GM23338 (cell line): ENCODE results near the gene CYTH3.

Source experiments
- CREB1 ChIP-seq: fragments of 250-450 bp; sonication (Bioruptor Pico); IDR thresholded peaks from 2 replicates; pipeline ENCODE4 v1.5.0; 2020; ENCODE audit warnings: low read depth, mild to moderate bottlenecking, moderate library complexity
- EZH2 ChIP-seq: fragments of 200-600 bp; sonication (generic); IDR thresholded peaks from one replicate; pipeline ENCODE4 v1.8.0; 2017; ENCODE audit warnings: antibody characterized with exemption, mild to moderate bottlenecking, low read depth; ENCODE audit not compliant: unreplicated experiment
- EZH2phosphoT487 ChIP-seq: fragments of 200-600 bp; sonication (generic); IDR thresholded peaks from one replicate; pipeline ENCODE4 v1.8.1; 2018; ENCODE audit warnings: antibody characterized with exemption; ENCODE audit not compliant: unreplicated experiment
- JUNB ChIP-seq: IDR thresholded peaks from one replicate; pipeline ENCODE4 v1.6.1; 2016; ENCODE audit warnings: antibody characterized with exemption; ENCODE audit not compliant: unreplicated experiment
- NANOG ChIP-seq: IDR thresholded peaks from 2 replicates; pipeline ENCODE4 v1.6.1; 2016; ENCODE audit warnings: antibody characterized with exemption, borderline replicate concordance
- POLR2AphosphoS5 ChIP-seq: IDR thresholded peaks from 2 replicates; pipeline ENCODE4 v1.6.1; 2016; ENCODE audit warnings: antibody characterized with exemption, low read depth
- ZNF114 ChIP-seq: fragments of 250-450 bp; sonication (Bioruptor Pico); IDR thresholded peaks from 2 replicates; pipeline ENCODE4 v1.5.0; 2020; ENCODE audit warnings: mild to moderate bottlenecking, moderate library complexity
- ZNF331 ChIP-seq: fragments of 250-450 bp; sonication (Bioruptor Pico); IDR thresholded peaks from 2 replicates; pipeline ENCODE4 v1.5.0; 2020; ENCODE audit warnings: low read depth, mild to moderate bottlenecking, moderate library complexity
- TF ChIP-seq, protein P1 (sequence below), 2 experiments: fragments of 200-600 bp in 1 of 2; sonication (generic) in 1 of 2; conservative IDR thresholded peaks; 2 replicates each; pipeline versions ENCODE4 v1.5.1 to v1.6.1; 2016 to 2017; ENCODE audit warnings: antibody characterized with exemption in 2 of 2, low read depth in 2 of 2, mild to moderate bottlenecking in 2 of 2, moderate library complexity in 1 of 2
- TF ChIP-seq, protein P2 (sequence below): IDR thresholded peaks from one replicate; pipeline ENCODE4 v1.6.1; 2018; ENCODE audit warnings: antibody characterized with exemption; ENCODE audit not compliant: unreplicated experiment
- TF ChIP-seq, protein P3 (sequence below): fragments of 250-450 bp; sonication (Bioruptor Pico); IDR thresholded peaks from 2 replicates; pipeline ENCODE4 v1.5.0; 2020; ENCODE audit warnings: mild to moderate bottlenecking, moderate library complexity

DNA sequence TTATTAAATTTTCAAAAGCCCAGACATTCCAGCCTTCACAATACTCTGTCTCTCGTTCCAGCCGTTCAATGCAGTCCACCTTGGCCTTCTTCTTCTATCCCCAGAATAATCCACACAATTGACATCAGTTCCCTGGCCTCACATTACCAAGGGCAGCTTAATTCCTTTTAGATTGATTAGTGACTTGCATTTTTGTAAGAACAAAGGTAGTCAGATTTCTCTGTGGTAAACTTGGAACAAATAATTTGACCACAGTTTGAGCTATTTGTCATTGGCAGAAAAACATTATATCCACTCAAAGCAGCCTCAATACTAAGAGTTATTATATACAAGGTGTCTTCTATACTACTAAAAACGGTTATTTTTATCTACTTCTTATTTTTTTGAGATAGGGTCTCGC is 5.1 kb upstream of the CYTH3 start:
- TF ChIP-seq, protein P1, sequence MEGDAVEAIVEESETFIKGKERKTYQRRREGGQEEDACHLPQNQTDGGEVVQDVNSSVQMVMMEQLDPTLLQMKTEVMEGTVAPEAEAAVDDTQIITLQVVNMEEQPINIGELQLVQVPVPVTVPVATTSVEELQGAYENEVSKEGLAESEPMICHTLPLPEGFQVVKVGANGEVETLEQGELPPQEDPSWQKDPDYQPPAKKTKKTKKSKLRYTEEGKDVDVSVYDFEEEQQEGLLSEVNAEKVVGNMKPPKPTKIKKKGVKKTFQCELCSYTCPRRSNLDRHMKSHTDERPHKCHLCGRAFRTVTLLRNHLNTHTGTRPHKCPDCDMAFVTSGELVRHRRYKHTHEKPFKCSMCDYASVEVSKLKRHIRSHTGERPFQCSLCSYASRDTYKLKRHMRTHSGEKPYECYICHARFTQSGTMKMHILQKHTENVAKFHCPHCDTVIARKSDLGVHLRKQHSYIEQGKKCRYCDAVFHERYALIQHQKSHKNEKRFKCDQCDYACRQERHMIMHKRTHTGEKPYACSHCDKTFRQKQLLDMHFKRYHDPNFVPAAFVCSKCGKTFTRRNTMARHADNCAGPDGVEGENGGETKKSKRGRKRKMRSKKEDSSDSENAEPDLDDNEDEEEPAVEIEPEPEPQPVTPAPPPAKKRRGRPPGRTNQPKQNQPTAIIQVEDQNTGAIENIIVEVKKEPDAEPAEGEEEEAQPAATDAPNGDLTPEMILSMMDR (conservative IDR thresholded peaks at IDR 0.05; ENCODE audit: low read depth in 2 of 2), result no peak
- TF ChIP-seq EZH2, result no peak
- no peak for TF ChIP-seq CREB1
- TF ChIP-seq EZH2phosphoT487, result no peak
- TF ChIP-seq POLR2AphosphoS5, result no peak
- TF ChIP-seq, protein P2, sequence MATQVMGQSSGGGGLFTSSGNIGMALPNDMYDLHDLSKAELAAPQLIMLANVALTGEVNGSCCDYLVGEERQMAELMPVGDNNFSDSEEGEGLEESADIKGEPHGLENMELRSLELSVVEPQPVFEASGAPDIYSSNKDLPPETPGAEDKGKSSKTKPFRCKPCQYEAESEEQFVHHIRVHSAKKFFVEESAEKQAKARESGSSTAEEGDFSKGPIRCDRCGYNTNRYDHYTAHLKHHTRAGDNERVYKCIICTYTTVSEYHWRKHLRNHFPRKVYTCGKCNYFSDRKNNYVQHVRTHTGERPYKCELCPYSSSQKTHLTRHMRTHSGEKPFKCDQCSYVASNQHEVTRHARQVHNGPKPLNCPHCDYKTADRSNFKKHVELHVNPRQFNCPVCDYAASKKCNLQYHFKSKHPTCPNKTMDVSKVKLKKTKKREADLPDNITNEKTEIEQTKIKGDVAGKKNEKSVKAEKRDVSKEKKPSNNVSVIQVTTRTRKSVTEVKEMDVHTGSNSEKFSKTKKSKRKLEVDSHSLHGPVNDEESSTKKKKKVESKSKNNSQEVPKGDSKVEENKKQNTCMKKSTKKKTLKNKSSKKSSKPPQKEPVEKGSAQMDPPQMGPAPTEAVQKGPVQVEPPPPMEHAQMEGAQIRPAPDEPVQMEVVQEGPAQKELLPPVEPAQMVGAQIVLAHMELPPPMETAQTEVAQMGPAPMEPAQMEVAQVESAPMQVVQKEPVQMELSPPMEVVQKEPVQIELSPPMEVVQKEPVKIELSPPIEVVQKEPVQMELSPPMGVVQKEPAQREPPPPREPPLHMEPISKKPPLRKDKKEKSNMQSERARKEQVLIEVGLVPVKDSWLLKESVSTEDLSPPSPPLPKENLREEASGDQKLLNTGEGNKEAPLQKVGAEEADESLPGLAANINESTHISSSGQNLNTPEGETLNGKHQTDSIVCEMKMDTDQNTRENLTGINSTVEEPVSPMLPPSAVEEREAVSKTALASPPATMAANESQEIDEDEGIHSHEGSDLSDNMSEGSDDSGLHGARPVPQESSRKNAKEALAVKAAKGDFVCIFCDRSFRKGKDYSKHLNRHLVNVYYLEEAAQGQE, result no peak
- TF ChIP-seq ZNF114, result no peak
- no peak for TF ChIP-seq ZNF331 (CRISPR knock-in tag)
- TF ChIP-seq JUNB, result no peak
- no peak for TF ChIP-seq NANOG
- TF ChIP-seq, protein P3, sequence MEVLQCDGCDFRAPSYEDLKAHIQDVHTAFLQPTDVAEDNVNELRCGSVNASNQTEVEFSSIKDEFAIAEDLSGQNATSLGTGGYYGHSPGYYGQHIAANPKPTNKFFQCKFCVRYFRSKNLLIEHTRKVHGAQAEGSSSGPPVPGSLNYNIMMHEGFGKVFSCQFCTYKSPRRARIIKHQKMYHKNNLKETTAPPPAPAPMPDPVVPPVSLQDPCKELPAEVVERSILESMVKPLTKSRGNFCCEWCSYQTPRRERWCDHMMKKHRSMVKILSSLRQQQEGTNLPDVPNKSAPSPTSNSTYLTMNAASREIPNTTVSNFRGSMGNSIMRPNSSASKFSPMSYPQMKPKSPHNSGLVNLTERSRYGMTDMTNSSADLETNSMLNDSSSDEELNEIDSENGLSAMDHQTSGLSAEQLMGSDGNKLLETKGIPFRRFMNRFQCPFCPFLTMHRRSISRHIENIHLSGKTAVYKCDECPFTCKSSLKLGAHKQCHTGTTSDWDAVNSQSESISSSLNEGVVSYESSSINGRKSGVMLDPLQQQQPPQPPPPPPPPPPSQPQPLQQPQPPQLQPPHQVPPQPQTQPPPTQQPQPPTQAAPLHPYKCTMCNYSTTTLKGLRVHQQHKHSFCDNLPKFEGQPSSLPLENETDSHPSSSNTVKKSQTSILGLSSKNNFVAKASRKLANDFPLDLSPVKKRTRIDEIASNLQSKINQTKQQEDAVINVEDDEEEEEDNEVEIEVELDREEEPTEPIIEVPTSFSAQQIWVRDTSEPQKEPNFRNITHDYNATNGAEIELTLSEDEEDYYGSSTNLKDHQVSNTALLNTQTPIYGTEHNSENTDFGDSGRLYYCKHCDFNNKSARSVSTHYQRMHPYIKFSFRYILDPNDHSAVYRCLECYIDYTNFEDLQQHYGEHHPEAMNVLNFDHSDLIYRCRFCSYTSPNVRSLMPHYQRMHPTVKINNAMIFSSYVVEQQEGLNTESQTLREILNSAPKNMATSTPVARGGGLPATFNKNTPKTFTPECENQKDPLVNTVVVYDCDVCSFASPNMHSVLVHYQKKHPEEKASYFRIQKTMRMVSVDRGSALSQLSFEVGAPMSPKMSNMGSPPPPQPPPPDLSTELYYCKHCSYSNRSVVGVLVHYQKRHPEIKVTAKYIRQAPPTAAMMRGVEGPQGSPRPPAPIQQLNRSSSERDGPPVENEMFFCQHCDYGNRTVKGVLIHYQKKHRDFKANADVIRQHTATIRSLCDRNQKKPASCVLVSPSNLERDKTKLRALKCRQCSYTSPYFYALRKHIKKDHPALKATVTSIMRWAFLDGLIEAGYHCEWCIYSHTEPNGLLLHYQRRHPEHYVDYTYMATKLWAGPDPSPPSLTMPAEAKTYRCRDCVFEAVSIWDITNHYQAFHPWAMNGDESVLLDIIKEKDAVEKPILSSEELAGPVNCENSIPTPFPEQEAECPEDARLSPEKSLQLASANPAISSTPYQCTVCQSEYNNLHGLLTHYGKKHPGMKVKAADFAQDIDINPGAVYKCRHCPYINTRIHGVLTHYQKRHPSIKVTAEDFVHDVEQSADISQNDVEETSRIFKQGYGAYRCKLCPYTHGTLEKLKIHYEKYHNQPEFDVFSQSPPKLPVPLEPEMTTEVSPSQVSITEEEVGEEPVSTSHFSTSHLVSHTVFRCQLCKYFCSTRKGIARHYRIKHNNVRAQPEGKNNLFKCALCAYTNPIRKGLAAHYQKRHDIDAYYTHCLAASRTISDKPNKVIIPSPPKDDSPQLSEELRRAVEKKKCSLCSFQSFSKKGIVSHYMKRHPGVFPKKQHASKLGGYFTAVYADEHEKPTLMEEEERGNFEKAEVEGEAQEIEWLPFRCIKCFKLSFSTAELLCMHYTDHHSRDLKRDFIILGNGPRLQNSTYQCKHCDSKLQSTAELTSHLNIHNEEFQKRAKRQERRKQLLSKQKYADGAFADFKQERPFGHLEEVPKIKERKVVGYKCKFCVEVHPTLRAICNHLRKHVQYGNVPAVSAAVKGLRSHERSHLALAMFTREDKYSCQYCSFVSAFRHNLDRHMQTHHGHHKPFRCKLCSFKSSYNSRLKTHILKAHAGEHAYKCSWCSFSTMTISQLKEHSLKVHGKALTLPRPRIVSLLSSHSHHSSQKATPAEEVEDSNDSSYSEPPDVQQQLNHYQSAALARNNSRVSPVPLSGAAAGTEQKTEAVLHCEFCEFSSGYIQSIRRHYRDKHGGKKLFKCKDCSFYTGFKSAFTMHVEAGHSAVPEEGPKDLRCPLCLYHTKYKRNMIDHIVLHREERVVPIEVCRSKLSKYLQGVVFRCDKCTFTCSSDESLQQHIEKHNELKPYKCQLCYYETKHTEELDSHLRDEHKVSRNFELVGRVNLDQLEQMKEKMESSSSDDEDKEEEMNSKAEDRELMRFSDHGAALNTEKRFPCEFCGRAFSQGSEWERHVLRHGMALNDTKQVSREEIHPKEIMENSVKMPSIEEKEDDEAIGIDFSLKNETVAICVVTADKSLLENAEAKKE (CRISPR knock-in tag), result no peak
